IPS DF 4.7 (cell line): ENCODE data around the gene DOK7.

ENCODE experiments used
- DNase-seq: peaks from one replicate; pipeline ENCODE4 v3.0.0-alpha.2; 2013; ENCODE audit warnings: low spot score; ENCODE audit errors: extremely low read depth

DOK7 gene

GRCh38 chr4:3427134-3427476, 36.0 kb upstream of the DOK7 start:
- no peak for DNase-seq

- DNase-seq: no peak
Measured at GRCh38 chr4:3427706-3428446, 35.2 kb upstream of the DOK7 start.

GRCh38 chr4:3429651-3430050, 33.5 kb upstream of the DOK7 start:
- no peak for DNase-seq

GRCh38 chr4:3430524-3430923, 32.6 kb upstream of the DOK7 start:
- no peak for DNase-seq

- DNase-seq: no peak
Measured at GRCh38 chr4:3431446-3431993, 31.6 kb upstream of the DOK7 start.

- no peak for DNase-seq
Measured at GRCh38 chr4:3432381-3432790, 30.7 kb upstream of the DOK7 start.

- no peak for DNase-seq
Measured at GRCh38 chr4:3433138-3433869, 29.8 kb upstream of the DOK7 start.

GRCh38 chr4:3434881-3435685, 28.0 kb upstream of the DOK7 start:
- DNase-seq: no peak

- no peak for DNase-seq
Measured at GRCh38 chr4:3435686-3435956, 27.5 kb upstream of the DOK7 start.

- DNase-seq: no peak
Measured at GRCh38 chr4:3436048-3436797, 26.9 kb upstream of the DOK7 start.

- DNase-seq: no peak
Measured at GRCh38 chr4:3436798-3437581, 26.1 kb upstream of the DOK7 start.

GRCh38 chr4:3437582-3437936, 25.5 kb upstream of the DOK7 start:
- DNase-seq: no peak

GRCh38 chr4:3437998-3438846, 24.9 kb upstream of the DOK7 start:
- DNase-seq: no peak

GRCh38 chr4:3438847-3439180, 24.3 kb upstream of the DOK7 start:
- DNase-seq: no peak

- no peak for DNase-seq
Measured at GRCh38 chr4:3439391-3439790, 23.7 kb upstream of the DOK7 start.

GRCh38 chr4:3440011-3440410, 23.1 kb upstream of the DOK7 start:
- DNase-seq: no peak

GRCh38 chr4:3440979-3441500, 22.1 kb upstream of the DOK7 start:
- no peak for DNase-seq

GRCh38 chr4:3441501-3442459, 21.3 kb upstream of the DOK7 start, which contains the start of gene HGFAC:
Gene HGFAC (plus strand): TSS chr4:3441968. CDS start chr4:3442002, 34 bp downstream.
- no peak for DNase-seq
